Stromal cell of bone marrow (primary cell): ENCODE measurements around the gene DCHS1.
A peak's percentile ranks its signal among the peaks of the same experiment; 100 is the strongest.
"Not testable (repeated sequence)": the region's sequence is repeated elsewhere in the genome, so short reads cannot be mapped to it uniquely, and the experiment has no call there.

Experiments
- DNase-seq: peaks from one replicate; pipeline ENCODE4 v3.0.0-alpha.2; 2012; ENCODE audit warnings: low read depth

DCHS1 gene

GRCh38 chr11:6655790-6656583, at the start of gene DCHS1:
TSS of gene DCHS1 (minus strand) at chr11:6655809. CDS start at chr11:6641613, 14,196 bp downstream.
- DNase-seq = no peak

GRCh38 chr11:6703247-6704063, 47.8 kb upstream of the DCHS1 start:
- DNase-seq = peak; percentile 56

- DNase-seq = not testable (repeated sequence)
Measured at GRCh38 chr11:6701955-6702354, 46.3 kb upstream of the DCHS1 start.

GRCh38 chr11:6695377-6695776, 39.8 kb upstream of the DCHS1 start:
- DNase-seq = peak; percentile 83

GRCh38 chr11:6694229-6694535, 38.6 kb upstream of the DCHS1 start:
- no peak for DNase-seq

GRCh38 chr11:6693342-6694228, 38.0 kb upstream of the DCHS1 start:
- DNase-seq = peak; percentile 92

- DNase-seq = no peak
Measured at GRCh38 chr11:6692128-6692527, 36.5 kb upstream of the DCHS1 start.

- not testable (repeated sequence) for DNase-seq
Measured at GRCh38 chr11:6690431-6691132, 35.0 kb upstream of the DCHS1 start.

- DNase-seq = no peak
Measured at GRCh38 chr11:6687876-6688275, 32.3 kb upstream of the DCHS1 start.

GRCh38 chr11:6686006-6686405, 30.4 kb upstream of the DCHS1 start:
- no peak for DNase-seq

GRCh38 chr11:6684068-6684467, 28.5 kb upstream of the DCHS1 start:
- DNase-seq = not testable (repeated sequence)

- peak; percentile 98 for DNase-seq
Measured at GRCh38 chr11:6682936-6683861, 27.6 kb upstream of the DCHS1 start, which contains the start of gene MRPL17. TSS of gene MRPL17 (minus strand) at chr11:6683340. CDS start at chr11:6683296, 44 bp downstream.

- DNase-seq = no peak
Measured at GRCh38 chr11:6682591-6682935, 27.0 kb upstream of the DCHS1 start.

GRCh38 chr11:6681949-6682348, 26.3 kb upstream of the DCHS1 start:
- no peak for DNase-seq

- DNase-seq = no peak
Measured at GRCh38 chr11:6681505-6681904, 25.9 kb upstream of the DCHS1 start.

- no peak for DNase-seq
Measured at GRCh38 chr11:6677018-6677417, 21.4 kb upstream of the DCHS1 start.

GRCh38 chr11:6674862-6675261, 19.3 kb upstream of the DCHS1 start:
- no peak for DNase-seq

- DNase-seq = no peak
Measured at GRCh38 chr11:6674219-6674597, 18.6 kb upstream of the DCHS1 start.

- DNase-seq = no peak
Measured at GRCh38 chr11:6673523-6674218, 18.1 kb upstream of the DCHS1 start.

- no peak for DNase-seq
Measured at GRCh38 chr11:6671991-6672390, 16.4 kb upstream of the DCHS1 start.
